Measurements from ENCODE around the gene GREM2. TPM values are rescaled to one million over a fixed set of nuclear protein-coding genes. Genes with fewer than 3 reads are reported as not detected.

The GREM2 gene
- total RNA-seq, 1 donor from 2014 or later = 0.05 TPM

DNA sequence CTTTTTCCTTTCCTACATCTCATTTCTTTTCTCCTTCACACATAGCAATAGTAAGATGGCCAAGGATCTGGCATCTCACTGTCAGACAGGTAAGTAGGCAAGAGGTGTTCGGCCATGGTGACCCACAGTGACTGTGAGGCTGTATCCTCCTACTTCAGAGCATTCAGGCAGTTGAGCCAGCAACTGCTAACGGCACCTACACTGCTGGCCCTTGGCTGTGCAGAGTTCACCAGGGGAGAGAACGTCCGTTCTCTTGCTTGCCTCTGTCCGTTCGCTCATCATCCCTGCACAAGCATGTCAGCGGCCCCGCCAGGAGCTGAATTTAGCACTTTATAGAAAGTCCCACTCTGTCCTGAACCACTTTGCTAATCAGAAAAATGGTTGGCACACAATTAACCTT lies 113.6 kb downstream of the GREM2 start:
- no peak overlapping the region for H3K4me3 Mint-ChIP-seq (ENCODE audit: unreplicated experiment)
- TF ChIP-seq, protein P1, sequence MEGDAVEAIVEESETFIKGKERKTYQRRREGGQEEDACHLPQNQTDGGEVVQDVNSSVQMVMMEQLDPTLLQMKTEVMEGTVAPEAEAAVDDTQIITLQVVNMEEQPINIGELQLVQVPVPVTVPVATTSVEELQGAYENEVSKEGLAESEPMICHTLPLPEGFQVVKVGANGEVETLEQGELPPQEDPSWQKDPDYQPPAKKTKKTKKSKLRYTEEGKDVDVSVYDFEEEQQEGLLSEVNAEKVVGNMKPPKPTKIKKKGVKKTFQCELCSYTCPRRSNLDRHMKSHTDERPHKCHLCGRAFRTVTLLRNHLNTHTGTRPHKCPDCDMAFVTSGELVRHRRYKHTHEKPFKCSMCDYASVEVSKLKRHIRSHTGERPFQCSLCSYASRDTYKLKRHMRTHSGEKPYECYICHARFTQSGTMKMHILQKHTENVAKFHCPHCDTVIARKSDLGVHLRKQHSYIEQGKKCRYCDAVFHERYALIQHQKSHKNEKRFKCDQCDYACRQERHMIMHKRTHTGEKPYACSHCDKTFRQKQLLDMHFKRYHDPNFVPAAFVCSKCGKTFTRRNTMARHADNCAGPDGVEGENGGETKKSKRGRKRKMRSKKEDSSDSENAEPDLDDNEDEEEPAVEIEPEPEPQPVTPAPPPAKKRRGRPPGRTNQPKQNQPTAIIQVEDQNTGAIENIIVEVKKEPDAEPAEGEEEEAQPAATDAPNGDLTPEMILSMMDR (IDR thresholded peaks at IDR 0.05) = no peak
- no peaks in the 10 kb centered on the region for H3K36me3 Mint-ChIP-seq (ENCODE audit: low read depth)
- H3K4me1 Mint-ChIP-seq (ENCODE audit: low read depth) = peaks cover 5% of the 10 kb centered on the region
- no peaks in the 10 kb centered on the region for H3K27me3 Mint-ChIP-seq (ENCODE audit: low read depth)
- no peak for DNase-seq (ENCODE audit: low spot score)
- H3K27ac Mint-ChIP-seq (ENCODE audit: unreplicated experiment) = no peak overlapping the region
- H3K9me3 Mint-ChIP-seq (ENCODE audit: low read depth) = peaks cover 3% of the 10 kb centered on the region

DNA sequence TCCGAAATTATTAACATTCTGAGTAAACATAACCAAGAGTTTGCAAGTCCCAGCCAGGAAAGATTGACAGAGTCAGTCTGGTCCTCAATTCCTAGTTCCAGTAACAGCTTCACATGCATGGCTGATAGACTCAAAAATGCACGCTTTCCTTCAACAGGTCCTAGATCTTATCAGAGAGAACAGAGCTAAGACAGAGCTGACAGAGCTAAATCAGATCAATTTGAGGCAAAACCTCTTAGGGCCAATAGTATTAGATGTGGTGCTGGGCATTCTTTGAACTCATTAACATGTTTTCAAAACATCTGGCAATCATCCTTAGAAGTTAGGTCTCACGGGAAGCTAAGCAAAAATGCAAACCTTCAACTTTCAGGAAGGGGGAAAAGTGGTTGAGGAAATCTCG lies 114.0 kb downstream of the GREM2 start:
- H3K36me3 Mint-ChIP-seq (ENCODE audit: low read depth) = no peaks in the 10 kb centered on the region
- no peak for DNase-seq (ENCODE audit: low spot score)
- H3K4me3 Mint-ChIP-seq (ENCODE audit: unreplicated experiment) = no peak overlapping the region
- H3K4me1 Mint-ChIP-seq (ENCODE audit: low read depth) = peaks cover 9% of the 10 kb centered on the region
- no peak overlapping the region for H3K27ac Mint-ChIP-seq (ENCODE audit: unreplicated experiment)
- peaks cover 3% of the 10 kb centered on the region for H3K9me3 Mint-ChIP-seq (ENCODE audit: low read depth)
- no peaks in the 10 kb centered on the region for H3K27me3 Mint-ChIP-seq (ENCODE audit: low read depth)
- TF ChIP-seq, protein P1 (IDR thresholded peaks at IDR 0.05) = no peak

DNA sequence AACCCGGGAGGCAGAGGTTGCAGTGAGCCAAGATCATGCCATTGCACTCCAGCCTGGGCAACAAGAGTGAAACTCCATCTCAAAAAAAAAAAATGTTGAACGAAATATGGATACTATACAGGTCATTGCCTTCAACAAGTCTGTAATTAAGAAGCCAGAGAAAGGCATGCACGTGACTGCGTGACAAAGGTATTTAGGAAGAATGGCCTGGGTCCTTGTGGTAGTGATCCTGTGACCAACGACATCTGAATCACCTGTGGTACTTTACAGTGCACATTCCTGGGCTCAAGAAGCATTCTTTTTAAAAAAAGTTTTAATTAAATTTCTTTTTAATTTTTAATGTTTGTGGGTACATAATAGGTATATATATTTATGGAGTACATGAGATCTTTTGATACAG lies 115.0 kb downstream of the GREM2 start:
- H3K9me3 Mint-ChIP-seq (ENCODE audit: low read depth) = peaks cover 3% of the 10 kb centered on the region
- DNase-seq (ENCODE audit: low spot score) = no peak
- H3K36me3 Mint-ChIP-seq (ENCODE audit: low read depth) = no peaks in the 10 kb centered on the region
- H3K4me1 Mint-ChIP-seq (ENCODE audit: low read depth) = peaks cover 14% of the 10 kb centered on the region
- TF ChIP-seq, protein P1 (IDR thresholded peaks at IDR 0.05) = no peak
- no peaks in the 10 kb centered on the region for H3K27me3 Mint-ChIP-seq (ENCODE audit: low read depth)
- H3K27ac Mint-ChIP-seq (ENCODE audit: unreplicated experiment) = no peak overlapping the region
- no peak overlapping the region for H3K4me3 Mint-ChIP-seq (ENCODE audit: unreplicated experiment)

DNA sequence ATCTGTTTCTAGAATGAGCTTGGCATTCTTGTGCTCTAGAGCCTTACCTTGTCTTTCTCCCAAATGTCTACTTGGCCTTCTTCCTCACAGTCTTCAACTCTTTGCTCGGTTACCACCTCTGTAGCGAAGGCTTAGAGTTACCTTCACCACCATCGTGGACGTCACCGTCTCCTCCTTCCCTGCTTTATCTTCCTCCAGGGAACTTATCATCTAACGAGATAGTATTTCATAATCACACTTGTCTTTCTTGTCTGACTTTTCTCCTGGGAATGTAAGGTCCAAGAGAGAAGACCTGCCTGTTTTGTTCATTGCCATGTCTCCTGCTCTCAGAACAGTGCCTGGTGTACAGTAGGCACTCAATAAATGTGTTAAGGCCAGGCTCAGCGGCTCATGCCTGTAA lies 115.6 kb downstream of the GREM2 start:
- Mint-ChIP-seq H3K4me1 (ENCODE audit: low read depth) (peaks cover 20% of the 10 kb centered on the region), H3K27ac (ENCODE audit: unreplicated experiment) (no peak overlapping the region), H3K36me3 (ENCODE audit: low read depth) (no peaks in the 10 kb centered on the region), H3K9me3 (ENCODE audit: low read depth) (peaks cover 3% of the 10 kb centered on the region), H3K27me3 (ENCODE audit: low read depth) (no peaks in the 10 kb centered on the region), H3K4me3 (ENCODE audit: unreplicated experiment) (no peak overlapping the region)
- DNase-seq (ENCODE audit: low spot score) = no peak
- TF ChIP-seq, protein P1 (IDR thresholded peaks at IDR 0.05) = no peak

GRCh38 chr1:240495601-240496000 lies 116.4 kb downstream of the GREM2 start:
- Mint-ChIP-seq H3K27ac (ENCODE audit: unreplicated experiment) (no peak overlapping the region), H3K36me3 (ENCODE audit: low read depth) (no peaks in the 10 kb centered on the region), H3K27me3 (ENCODE audit: low read depth) (no peaks in the 10 kb centered on the region), H3K9me3 (ENCODE audit: low read depth) (peaks cover 3% of the 10 kb centered on the region), H3K4me3 (ENCODE audit: unreplicated experiment) (no peak overlapping the region), H3K4me1 (ENCODE audit: low read depth) (peaks cover 22% of the 10 kb centered on the region)
- TF ChIP-seq, protein P1 (IDR thresholded peaks at IDR 0.05) = no peak
- DNase-seq (ENCODE audit: low spot score) = no peak
